HG03439 (cell line): ENCODE data around the gene ADIRF.
"Not testable (repeated sequence)": the region's sequence is repeated elsewhere in the genome, so short reads cannot be mapped to it uniquely, and the experiment has no call there.

ENCODE experiments used
- ATAC-seq: cut with Tn5 transposase; IDR thresholded peaks from one replicate; pipeline ENCODE4 v1.9.1; 2021; ENCODE audit warnings: mild to moderate bottlenecking, moderate library complexity; ENCODE audit not compliant: unreplicated experiment

ADIRF gene

GRCh38 chr10:86968271-86968993 lies at the start of gene ADIRF:
ADIRF (plus strand) TSS chr10:86968482; CDS start chr10:86968545, 63 bp downstream.
- no peak for ATAC-seq

- no peak for ATAC-seq
Measured at GRCh38 chr10:86922553-86922961, 45.7 kb upstream of the ADIRF start.

- no peak for ATAC-seq
Measured at GRCh38 chr10:86929468-86930380, 38.6 kb upstream of the ADIRF start.

GRCh38 chr10:86931872-86932271 lies 36.4 kb upstream of the ADIRF start:
- ATAC-seq: no peak

GRCh38 chr10:86932674-86933073 lies 35.6 kb upstream of the ADIRF start:
- no peak for ATAC-seq

GRCh38 chr10:86934162-86934711 lies 34.0 kb upstream of the ADIRF start:
- ATAC-seq: not testable (repeated sequence)

GRCh38 chr10:86936661-86937501 lies 31.4 kb upstream of the ADIRF start:
- ATAC-seq: no peak

- ATAC-seq: no peak
Measured at GRCh38 chr10:86937502-86938154, 30.7 kb upstream of the ADIRF start.

- ATAC-seq: no peak
Measured at GRCh38 chr10:86938260-86938659, 30.0 kb upstream of the ADIRF start.

- ATAC-seq: not testable (repeated sequence)
Measured at GRCh38 chr10:86940076-86940475, 28.2 kb upstream of the ADIRF start.

- no peak for ATAC-seq
Measured at GRCh38 chr10:86940677-86941076, 27.6 kb upstream of the ADIRF start.

GRCh38 chr10:86941426-86941825 lies 26.9 kb upstream of the ADIRF start:
- ATAC-seq: no peak

- ATAC-seq: no peak
Measured at GRCh38 chr10:86941991-86942421, 26.3 kb upstream of the ADIRF start.

GRCh38 chr10:86942441-86943315 lies 25.6 kb upstream of the ADIRF start:
- ATAC-seq: no peak

GRCh38 chr10:86943316-86944030 lies 24.8 kb upstream of the ADIRF start:
- ATAC-seq: no peak

- ATAC-seq: no peak
Measured at GRCh38 chr10:86944031-86944419, 24.3 kb upstream of the ADIRF start.

GRCh38 chr10:86944471-86944870 lies 23.8 kb upstream of the ADIRF start:
- ATAC-seq: no peak

GRCh38 chr10:86944907-86945306 lies 23.4 kb upstream of the ADIRF start:
- ATAC-seq: no peak
